Tongue (tissue), 2 donors: ENCODE data around the gene TMCC2. TPM values are rescaled to one million over a fixed set of nuclear protein-coding genes. Genes with fewer than 3 reads are reported as not detected.
"Not testable (repeated sequence)": the region's sequence is repeated elsewhere in the genome, so short reads cannot be mapped to it uniquely, and the experiment has no call there.

Source experiments
- DNase-seq: peaks from one replicate; pipeline ENCODE4 v3.0.0-alpha.2; 2015
- total RNA-seq: library from RNA; depleted of rRNA; stranded (reverse); fragments of >200 nt; gene quantifications from one replicate; pipeline ENCODE4 v1.2.3, GENCODE V29; 2014

Gene TMCC2
- total RNA-seq, 1 donor from 2014 or later = 14.1 TPM

DNA sequence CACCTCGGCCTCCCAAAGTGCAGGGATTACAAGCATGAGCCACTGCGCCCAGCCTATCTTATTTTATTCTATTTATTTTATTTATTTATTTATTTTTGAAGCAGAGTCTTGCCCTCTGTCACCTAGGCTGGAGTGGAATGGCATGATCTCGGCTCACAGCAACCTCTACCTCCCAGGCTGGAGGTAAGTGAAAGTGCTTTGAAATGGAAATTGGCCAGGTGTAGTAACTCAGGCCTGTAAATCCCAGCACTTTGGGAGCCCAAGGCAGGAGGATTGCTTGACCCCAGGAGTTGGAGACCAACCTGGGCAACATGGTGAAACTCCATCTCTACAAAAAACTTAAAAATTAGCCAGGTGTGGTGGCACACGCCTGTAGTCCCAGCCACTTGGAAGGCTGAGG lies 11.2 kb upstream of the TMCC2 start:
- no peak for DNase-seq

DNA sequence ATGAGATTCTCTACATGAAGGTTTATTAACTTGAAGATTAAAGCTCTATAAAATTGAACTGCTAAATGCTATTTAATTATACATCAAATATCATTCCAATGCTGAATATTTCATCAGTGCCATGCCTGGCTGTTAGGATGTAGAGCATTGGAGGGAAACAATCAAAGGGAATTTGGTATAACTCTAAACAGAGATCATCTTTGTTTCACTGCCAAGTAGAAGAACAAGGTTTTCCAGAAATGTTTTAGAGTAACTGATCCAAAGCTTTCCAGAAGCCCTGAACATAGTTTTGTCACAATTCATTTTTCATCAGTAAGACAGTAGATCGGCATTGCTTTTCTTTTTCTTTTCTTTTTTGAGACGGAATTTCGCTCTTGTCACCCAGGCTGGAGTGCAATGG lies 10.3 kb upstream of the TMCC2 start:
- DNase-seq = no peak

- DNase-seq = no peak
These were observed 7.3 kb upstream of the TMCC2 start for GRCh38 chr1:205220421-205220820.

DNA sequence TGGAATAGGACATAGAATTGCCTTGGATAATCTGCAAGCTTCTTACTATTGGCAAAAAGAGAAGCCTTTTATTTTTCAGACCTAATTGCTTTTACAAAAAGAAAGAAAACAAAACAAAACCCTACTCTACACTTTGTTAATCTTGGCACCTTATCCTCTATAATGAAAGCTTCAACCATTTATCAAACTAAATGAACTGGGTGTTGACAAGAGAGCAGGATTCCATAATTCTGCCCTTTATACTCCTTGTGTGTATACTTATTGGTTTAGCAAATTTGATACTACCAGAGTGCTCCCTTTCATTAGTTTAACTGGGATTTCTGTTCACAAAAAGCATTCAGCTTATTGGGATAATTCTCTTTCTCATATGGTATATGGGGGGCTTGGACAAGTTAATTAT lies 3.0 kb upstream of the TMCC2 start:
- no peak for DNase-seq

DNA sequence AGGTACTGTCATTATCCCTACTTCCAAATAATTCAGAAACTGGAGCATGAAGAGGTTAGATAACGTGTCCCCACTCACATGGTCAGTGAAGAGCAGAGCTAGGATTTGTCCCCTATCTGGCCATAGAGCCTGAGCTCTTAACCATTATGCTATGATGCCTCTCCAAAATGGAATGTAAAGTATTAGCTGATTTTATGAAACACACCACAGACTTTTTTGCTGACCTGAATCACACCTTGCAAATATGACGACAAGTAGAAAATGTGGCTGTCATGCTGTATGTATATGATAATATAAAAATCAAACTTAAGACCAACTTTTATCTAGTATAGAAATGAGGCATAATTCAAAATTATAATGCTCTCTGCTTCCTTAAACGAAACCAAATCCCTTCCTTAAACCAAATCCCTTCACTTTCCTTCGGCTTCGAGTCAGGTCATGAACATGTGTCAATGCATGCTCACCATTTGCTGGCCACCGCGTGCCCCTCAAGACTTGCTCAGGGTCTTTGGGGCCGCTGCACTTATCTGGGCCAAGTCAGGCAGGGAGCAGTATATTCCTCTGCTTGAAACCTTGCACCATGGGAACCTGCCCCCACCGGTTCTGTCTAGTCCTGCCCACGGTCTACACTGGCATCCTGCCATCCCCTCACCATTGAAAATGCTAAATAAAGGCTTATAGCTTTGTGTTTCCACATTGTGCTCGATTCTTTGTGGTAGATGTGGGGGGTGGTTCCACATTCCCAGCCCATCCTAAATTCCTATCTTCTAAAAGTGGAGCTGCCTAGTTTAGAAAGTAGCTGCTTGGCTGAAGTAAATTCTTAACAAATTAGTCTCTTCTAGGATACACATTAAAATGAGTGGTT lies 1.6 kb upstream of the TMCC2 start:
- peak; percentile 37 for DNase-seq

GRCh38 chr1:205226868-205227583 lies 720 bp upstream of the TMCC2 start:
- peak; percentile 53 for DNase-seq

DNA sequence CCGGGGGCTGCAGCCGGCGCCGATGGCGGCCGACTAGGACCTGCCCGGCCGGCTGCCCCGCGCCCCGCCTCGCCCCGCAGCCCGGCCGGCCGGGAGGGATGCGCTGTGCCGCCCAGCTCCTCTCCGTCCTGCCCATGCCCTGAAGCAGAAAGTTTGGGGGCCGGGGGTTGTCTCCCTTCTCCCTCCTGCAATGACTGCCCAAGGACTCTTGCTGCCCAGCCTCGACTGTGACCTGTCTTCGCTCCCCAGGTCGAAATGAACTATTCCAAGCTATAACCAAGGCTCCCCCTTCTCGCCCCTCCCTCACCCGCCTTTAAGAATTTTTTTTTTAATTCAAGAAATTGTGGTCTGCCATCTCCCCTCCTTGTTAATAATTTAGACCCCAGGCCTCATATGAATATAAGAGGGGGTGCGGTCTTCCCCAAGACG lies 361 bp downstream of the TMCC2 start:
- DNase-seq = no peak

DNA sequence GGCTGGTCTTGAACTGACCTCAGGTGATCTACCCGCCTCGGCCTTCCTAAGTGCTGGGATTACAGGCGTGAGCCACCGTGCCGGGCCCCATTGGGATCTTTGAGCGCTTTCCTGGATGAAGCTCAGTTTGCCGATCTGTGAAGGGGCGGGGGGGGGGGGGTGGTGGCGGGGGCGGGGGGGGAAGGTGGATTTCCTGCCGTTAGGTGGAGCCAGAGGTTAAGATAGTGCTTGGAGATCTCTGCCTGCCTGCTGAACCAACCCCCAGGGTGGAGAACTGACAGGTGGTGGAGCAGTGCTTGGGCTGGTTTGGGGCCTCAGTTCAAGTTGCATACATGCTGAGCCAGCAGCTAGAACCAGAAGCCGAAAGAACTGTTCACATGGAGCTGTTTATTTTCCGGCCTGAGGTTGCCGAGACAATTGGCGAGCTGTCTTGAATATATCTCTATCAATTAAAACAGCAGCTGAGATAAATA lies 1.7 kb downstream of the TMCC2 start:
- peak; percentile 94 for DNase-seq

GRCh38 chr1:205229916-205230700 lies 2.4 kb downstream of the TMCC2 start:
- DNase-seq = no peak

- DNase-seq = no peak
These were observed 3.2 kb downstream of the TMCC2 start for GRCh38 chr1:205230982-205231381.

DNA sequence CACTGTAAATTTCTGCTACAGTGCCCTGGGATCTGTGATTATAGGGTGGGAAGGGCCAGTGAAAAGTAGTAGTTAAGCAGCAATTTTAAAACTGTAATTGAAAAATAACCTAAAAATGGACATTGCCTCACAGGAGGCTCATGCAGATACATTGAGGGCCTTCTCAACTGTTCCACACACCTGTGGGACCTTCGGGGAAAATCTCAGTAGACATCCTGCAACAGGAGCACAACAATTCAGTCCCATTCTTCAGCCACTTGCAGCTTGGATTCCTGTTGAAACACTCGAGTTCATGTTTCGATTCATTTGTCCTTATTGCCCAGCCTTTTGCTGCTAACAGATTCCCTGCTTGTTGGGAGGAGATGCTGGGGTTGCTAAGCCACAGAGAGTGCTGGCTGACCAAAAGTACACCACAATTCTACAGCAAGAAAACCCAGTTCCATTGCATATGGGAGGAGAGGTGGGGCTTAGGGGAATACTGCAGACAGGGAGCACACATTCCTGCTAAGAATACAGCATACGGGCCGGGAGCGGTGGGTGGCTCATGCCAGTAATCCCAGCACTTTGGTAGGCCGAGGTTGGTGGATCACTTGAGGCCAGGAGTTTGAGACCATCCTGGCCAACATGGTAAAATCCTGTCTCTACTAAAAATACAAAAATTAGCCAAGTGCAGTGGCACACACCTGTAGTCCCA lies 4.5 kb downstream of the TMCC2 start:
- no peak for DNase-seq

- no peak for DNase-seq
These were observed 5.2 kb downstream of the TMCC2 start for GRCh38 chr1:205232945-205233397.

DNA sequence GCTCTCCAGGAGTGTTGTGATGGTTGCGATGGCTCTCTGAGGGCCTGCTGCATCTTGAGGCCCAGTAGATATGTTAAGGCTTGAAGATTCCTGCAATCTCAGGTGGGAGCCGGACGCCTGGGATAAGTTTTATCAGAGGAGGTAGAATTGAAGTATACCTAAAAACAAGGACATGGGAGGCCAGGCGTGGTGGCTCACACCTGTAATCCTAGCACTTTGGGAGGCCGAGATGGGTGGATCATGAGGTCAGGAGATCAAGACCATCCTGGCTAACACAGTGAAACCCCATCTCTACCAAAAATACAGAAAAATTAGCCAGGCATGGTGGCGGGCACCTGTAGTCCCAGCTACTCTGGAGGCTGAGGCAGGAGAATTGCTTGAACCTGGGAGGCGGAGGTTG lies 6.2 kb downstream of the TMCC2 start:
- not testable (repeated sequence) for DNase-seq

DNA sequence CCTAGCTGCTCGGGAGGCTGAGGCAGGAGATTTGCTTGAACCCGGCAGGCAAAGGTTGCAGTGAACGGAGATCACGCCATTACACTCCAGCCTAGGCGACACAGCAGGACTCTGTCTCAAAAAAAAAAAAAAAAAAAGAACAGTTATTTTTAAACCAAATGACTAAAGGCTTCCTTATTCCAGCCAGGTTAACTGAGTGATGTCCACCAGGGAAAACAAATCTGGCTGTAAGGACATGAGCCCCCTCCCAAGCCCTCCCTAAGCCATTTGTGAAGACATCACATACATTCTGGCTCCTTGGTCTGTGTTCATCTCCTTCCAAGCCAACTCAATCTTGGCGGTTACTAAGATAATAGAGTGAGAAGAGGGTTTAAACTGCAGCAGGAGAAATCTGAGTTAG lies 8.2 kb downstream of the TMCC2 start:
- no peak for DNase-seq

DNA sequence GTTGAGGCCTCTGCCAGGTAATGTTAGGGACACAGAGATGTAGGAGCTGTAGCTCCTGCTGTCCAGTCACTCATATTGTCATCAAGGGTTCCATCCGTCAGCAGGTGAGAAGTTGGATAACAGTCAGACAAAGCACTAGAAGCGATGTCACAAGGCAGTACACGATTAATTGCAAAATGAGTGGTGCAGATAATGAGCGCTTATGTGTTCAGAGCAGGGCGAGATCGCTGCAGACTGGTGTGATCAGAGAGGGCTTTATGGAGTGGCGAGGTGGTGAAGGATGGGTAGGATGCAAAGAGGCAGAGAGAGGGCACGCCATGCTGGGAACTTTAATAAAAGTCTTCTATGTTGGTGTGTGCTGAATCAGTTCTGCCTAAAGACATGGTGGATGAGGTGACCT lies 8.8 kb downstream of the TMCC2 start:
- no peak for DNase-seq

GRCh38 chr1:205236951-205237475 lies 9.3 kb downstream of the TMCC2 start:
- DNase-seq = no peak

GRCh38 chr1:205237526-205238484 lies 10.1 kb downstream of the TMCC2 start:
- DNase-seq = peak; percentile 56

- peak; percentile 86 for DNase-seq
These were observed 11.3 kb downstream of the TMCC2 start for GRCh38 chr1:205239078-205239477.

- peak; percentile 95 for DNase-seq
These were observed 12.4 kb downstream of the TMCC2 start for GRCh38 chr1:205240118-205240517.

DNA sequence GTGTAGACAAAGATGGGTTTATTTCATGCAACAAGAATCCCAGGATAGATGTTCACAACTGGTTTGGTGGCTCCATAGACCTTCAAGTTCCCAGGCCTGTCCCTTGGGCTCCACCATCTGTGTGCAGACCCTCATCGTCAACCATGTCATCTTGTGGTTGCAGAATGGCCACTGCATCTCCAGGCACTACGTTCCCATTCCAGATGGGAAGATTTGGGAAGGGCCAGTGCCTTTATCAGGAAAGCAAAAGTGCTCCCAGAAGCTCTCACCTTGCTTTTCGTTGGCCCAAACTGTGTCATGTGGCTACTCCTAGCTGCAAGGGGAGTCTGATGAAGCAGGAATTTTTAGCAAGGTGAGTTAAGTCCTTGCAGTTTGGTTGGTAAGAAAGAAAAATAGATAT lies 12.8 kb downstream of the TMCC2 start:
- DNase-seq = no peak
